Left hindlimb (tissue), 1 donor: ENCODE measurements around the gene NUAK2.
A peak's percentile ranks its signal among the peaks of the same experiment; 100 is the strongest.
"Not testable (repeated sequence)": the region's sequence is repeated elsewhere in the genome, so short reads cannot be mapped to it uniquely, and the experiment has no call there.

Source experiments
- DNase-seq: peaks from one replicate; pipeline ENCODE4 v3.0.0-alpha.2; 2018

NUAK2 gene

GRCh38 chr1:205321162-205321958, at the start of gene NUAK2:
Gene NUAK2 (minus strand): TSS chr1:205321745. CDS start chr1:205321628, 117 bp downstream.
- DNase-seq: peak; percentile 81

DNA sequence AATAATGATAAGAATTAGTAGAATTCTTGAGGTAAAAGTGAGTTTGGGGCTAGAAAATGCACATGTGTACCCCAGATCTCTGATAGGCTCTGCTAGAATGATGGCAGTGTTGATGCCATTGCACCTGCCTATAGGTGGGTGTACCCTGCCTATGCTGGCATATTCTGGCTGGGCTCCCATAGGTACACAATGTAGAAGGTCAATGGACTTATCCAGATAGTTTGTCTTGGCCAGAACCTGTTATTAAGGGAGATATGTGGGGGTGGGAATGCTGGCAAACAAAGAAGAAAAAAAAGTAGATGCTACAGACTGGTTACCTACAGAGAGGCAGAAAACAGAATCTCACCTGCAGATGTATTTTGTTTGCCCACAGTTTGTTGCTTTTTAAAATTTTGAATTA, 49.2 kb upstream of the NUAK2 start:
- no peak for DNase-seq

DNA sequence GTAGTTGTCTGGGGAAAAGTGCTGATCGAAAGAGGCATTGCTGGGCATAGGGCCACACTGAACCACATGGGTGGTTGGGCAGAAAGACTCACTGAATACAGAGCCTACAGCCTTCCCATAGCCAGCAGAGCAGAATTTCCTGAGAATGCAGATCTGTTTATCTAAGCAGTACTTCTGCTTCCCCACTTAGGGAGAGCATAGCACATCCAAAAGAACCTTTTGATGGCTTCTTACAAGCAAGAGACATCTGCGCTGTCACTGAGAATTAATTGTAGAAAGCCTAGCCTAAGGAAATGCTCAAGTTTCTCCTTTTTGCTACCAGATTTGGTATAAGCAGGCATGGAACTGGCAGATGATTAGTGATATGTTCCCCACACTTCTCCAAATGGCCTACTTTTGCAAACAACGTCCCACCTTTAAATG, 48.2 kb upstream of the NUAK2 start:
- DNase-seq: no peak

DNA sequence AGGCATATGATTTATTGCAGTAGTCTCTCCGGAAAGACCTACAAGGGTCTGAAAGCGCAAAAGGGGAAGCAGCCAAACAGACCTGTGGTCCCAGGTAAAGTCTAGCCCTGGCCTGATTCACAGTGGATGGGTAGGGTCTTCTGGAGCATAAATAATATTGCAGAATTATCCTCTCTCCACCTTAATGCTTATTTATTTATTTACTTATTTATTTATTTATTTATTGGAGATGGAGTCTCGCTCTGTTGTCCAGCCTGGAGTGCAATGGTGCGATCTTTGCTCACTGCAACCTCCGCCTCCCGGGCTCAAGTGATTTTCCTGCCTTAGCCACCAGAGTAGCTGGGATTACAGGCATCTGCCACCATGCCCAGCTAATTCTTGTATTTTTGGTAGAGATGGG, 46.9 kb upstream of the NUAK2 start:
- no peak for DNase-seq

DNA sequence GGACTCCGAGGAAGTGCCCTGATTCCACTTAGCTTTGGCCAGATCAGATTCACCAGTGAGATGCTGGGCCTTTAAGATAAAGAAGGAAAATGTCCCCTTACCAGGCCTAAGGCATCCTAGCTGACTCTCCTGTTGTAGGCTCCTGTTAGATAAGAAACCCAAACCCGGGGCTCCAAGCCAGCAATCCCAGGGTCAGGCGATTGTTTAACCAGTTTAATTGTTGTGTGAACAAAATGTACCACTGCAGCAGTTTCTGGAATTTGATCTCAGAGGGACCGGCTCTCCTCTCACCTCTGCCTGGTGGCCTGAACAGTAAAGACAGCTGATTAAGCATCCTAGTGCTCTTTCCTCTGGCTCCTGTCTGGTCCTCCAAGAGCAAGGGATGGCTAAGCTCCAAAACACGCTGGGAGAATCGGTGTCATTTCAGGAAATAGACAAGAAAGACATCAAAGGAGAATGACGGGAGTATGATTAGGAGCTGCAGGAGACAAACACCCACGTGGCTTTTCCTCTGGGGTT, 44.5 kb upstream of the NUAK2 start:
- DNase-seq: no peak

DNA sequence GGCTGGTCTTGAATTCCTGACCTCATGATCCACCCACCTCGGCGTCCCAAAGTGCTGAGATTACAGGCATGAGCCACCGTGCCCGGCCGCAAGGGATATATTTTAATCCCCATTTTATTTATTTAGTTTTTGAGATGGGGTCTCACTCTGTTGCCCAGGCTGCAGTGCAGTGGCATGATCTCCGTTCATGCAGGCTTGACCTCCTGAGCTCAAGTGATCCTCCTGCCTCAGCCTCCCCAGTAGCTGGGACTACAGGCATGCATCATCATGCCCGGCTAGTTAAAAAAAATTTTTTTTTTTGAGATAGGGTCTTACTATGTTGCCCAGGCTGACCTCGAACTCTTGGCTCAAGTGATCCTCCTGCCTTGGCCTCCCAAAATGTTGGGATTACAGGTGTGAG, 43.5 kb upstream of the NUAK2 start:
- not testable (repeated sequence) for DNase-seq

GRCh38 chr1:205360891-205361290, 39.3 kb upstream of the NUAK2 start:
- no peak for DNase-seq

- DNase-seq: no peak
These were observed 38.4 kb upstream of the NUAK2 start for GRCh38 chr1:205359771-205360565.

- no peak for DNase-seq
These were observed 37.0 kb upstream of the NUAK2 start for GRCh38 chr1:205358579-205358978.

- DNase-seq: no peak
These were observed 36.0 kb upstream of the NUAK2 start for GRCh38 chr1:205357567-205357966.

- peak; percentile 80 for DNase-seq
These were observed 35.0 kb upstream of the NUAK2 start, which contains the start of gene KLHDC8A for GRCh38 chr1:205356440-205357139. Gene KLHDC8A (minus strand): TSS chr1:205356922. CDS start chr1:205343604, 13,318 bp downstream.

DNA sequence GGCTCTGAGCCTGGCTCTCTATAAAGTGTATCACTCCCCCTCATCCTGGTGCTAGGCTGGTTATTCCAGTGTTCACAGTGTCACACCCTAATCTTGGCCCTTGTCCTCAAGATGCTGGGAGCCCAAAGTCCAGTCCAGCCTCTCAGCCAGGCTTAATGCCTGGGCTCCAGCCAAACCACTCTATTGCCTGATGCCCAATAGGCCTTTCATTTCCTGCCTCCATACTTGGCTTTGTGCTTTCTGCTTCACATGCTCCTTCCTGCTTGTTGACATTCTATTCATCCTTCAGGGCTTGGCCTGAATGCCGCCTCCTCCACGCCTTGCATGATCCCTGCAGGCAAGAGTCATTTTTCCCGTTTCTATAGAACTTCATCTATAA, 33.5 kb upstream of the NUAK2 start:
- no peak for DNase-seq

- DNase-seq: no peak
These were observed 32.9 kb upstream of the NUAK2 start for GRCh38 chr1:205354259-205355074.

DNA sequence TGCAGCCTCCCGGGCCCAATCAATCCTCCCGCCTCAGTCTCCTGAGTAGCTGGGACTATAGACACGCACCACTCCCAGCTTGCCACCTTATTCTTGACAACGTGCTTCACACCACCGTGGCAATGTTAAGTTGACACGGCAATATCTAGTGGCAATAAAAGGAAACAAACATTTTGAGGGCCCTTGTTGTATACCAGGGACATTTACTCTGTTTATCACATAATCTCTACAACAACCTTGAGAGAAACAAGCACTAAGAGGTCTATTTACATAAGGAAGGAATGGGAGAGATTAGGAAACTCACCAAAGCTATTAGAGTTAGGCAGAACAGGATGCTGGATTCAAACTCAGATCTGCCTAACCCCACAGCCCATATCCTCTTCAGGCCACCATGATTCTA, 32.1 kb upstream of the NUAK2 start:
- DNase-seq: no peak

DNA sequence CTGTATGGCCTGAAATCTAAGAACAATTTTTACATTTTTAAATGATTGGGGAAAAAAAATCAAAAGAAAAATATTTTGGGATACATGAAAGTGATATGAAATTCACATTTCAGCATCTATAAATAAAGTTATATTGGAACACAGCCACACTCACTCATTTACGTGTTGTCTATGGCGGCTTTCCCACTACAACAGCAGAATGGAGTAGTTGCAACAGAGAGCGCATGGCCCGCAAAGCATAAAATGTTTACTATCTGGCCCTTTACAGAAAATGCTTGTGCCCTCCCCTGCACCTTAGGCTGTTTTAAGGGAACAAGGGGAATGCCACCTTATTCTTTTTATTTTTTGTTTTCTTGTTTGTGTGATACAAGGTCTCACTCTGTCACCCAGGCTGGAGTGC, 31.6 kb upstream of the NUAK2 start:
- DNase-seq: no peak

- DNase-seq: no peak
These were observed 30.6 kb upstream of the NUAK2 start for GRCh38 chr1:205351984-205352713.

GRCh38 chr1:205350691-205351141, 29.2 kb upstream of the NUAK2 start:
- DNase-seq: no peak

DNA sequence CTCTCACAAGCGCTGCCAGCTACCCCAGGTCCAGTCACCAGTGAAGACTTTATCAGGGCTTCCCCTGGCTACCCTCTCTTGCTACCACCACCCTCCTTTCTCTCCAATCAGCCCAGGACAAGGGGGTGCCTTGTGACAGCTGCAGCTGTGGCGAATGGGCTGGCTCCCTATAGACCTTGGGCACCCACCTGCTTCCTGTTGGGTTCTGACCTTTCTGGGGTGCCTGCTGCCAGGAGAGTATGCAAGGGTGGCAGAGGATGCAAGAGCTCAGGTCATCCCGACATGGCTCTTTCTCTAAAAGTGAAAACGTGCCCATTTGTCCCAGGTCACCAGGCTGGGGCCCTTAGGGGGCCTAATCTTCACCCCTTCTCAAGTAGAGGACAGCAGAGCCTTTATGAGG, 28.6 kb upstream of the NUAK2 start:
- no peak for DNase-seq

DNA sequence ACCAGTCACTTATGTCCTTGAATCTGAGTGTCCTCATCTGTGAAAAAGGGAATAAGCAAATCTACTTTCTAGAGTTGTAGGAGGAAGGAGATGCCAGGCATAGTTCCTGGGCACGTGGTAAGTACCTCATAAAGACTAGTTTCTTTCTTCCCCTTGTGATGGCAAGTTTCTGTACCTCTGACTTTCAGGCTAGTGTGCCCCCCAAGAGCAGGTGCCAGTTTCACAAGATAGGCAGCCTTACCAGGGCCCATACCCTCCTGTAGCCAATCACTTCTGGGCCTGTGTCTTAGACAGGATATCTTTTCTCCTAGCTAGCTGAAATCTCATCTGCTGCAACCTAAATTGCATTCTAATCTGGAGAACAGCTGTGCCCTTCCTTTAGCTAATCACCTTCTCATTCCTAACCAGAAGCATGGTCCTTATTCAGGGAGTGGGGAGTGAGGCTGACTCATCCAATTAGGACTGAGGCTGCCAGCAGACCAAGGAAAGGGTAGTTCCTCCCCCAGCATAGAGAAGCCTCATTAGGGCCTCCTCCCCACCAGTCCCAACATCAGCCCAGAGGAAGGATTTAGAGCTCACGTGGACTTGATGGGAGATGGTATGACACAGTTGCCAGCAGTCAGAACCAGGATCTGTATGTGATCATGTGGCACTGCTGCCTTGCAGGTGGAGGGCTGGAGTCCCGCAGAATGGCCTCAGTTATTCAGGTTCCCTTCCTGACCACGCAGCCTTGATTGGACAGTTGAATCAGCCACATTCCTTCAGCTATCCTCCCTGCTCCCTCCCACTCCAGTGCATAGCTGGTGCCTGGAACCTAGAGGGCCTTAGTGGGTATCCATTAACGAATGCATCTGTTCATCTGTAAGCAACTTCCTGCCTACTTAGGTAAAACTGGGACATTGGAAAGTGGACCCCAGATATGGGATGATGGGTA, 27.3 kb upstream of the NUAK2 start:
- no peak for DNase-seq

DNA sequence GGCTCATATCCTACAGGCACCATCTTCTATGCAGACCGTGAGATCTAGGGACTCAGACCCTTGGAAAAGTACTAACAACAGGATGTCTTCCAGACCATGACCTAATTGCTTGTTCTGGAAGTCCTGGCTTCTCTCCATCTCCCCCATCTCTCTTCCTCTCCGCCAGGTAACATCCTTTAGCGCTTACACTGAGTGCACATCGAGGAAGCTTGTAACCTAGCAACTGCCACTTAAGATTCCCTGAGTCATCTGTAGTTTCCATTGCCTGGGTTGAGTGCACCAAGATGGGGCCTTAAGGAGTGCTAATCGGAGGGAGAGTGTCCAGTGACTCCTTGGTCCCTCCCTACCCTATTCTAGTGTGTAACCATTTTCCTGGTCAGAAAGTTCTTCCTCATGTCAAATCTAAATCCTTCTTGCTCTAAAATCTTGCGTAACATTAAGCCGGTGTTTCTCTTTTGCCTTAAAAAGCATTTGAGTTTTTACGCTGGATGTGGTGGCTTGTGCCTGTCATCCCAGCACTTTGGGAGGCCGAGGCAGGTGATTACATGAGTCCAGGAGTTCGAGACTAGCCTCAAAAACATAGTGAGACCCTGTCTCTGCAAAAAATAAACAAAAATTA, 25.5 kb upstream of the NUAK2 start:
- DNase-seq: no peak
